HCEC 1CT (cell line): ENCODE data around the gene EGFLAM.
A peak's percentile ranks its signal among the peaks of the same experiment; 100 is the strongest.

ENCODE experiments used
- DNase-seq: peaks from one replicate; pipeline ENCODE4 v3.0.0-alpha.2; 2017

EGFLAM gene

GRCh38 chr5:38267372-38267771 is 9.0 kb downstream of the EGFLAM start:
- no peak for DNase-seq

GRCh38 chr5:38273626-38274025 is 15.3 kb downstream of the EGFLAM start:
- DNase-seq, result no peak

- no peak for DNase-seq
Measured at GRCh38 chr5:38274370-38274769, 16.0 kb downstream of the EGFLAM start.

- DNase-seq, result no peak
Measured at GRCh38 chr5:38284384-38284783, 26.0 kb downstream of the EGFLAM start.

- DNase-seq, result no peak
Measured at GRCh38 chr5:38285226-38285625, 26.9 kb downstream of the EGFLAM start.

- no peak for DNase-seq
Measured at GRCh38 chr5:38286002-38286401, 27.6 kb downstream of the EGFLAM start.

- no peak for DNase-seq
Measured at GRCh38 chr5:38287124-38287523, 28.8 kb downstream of the EGFLAM start.

- no peak for DNase-seq
Measured at GRCh38 chr5:38289457-38289856, 31.1 kb downstream of the EGFLAM start.

- DNase-seq, result no peak
Measured at GRCh38 chr5:38290028-38290653, 31.8 kb downstream of the EGFLAM start.

- DNase-seq, result no peak
Measured at GRCh38 chr5:38291355-38291754, 33.0 kb downstream of the EGFLAM start.

- no peak for DNase-seq
Measured at GRCh38 chr5:38292228-38292627, 33.9 kb downstream of the EGFLAM start.

GRCh38 chr5:38295751-38296150 is 37.4 kb downstream of the EGFLAM start:
- no peak for DNase-seq

- DNase-seq, result no peak
Measured at GRCh38 chr5:38297830-38298608, 39.7 kb downstream of the EGFLAM start.

GRCh38 chr5:38299585-38299984 is 41.2 kb downstream of the EGFLAM start:
- no peak for DNase-seq

GRCh38 chr5:38305148-38305547 is 46.8 kb downstream of the EGFLAM start:
- no peak for DNase-seq

- no peak for DNase-seq
Measured at GRCh38 chr5:38307845-38308244, 49.5 kb downstream of the EGFLAM start.

- peak; percentile 53 for DNase-seq
Measured at GRCh38 chr5:38316544-38317224, 58.3 kb downstream of the EGFLAM start.

GRCh38 chr5:38317868-38318267 is 59.5 kb downstream of the EGFLAM start:
- DNase-seq, result no peak

GRCh38 chr5:38319491-38319890 is 61.1 kb downstream of the EGFLAM start:
- DNase-seq, result no peak

GRCh38 chr5:38321978-38322377 is 63.6 kb downstream of the EGFLAM start:
- DNase-seq, result no peak

GRCh38 chr5:38323645-38324295 is 65.4 kb downstream of the EGFLAM start:
- DNase-seq, result peak; percentile 49

GRCh38 chr5:38329132-38329715 is 70.9 kb downstream of the EGFLAM start:
- DNase-seq, result peak; percentile 63

GRCh38 chr5:38330207-38330606 is 71.8 kb downstream of the EGFLAM start:
- DNase-seq, result peak; percentile 32
